GM23338 (cell line): Measurements from ENCODE around the gene CUBN. TPM values are rescaled to one million over a fixed set of nuclear protein-coding genes. Genes with fewer than 3 reads are reported as not detected.

Experiments
- ATAC-seq: fragments of 200-7000 bp; cut with Tn5 transposase; 3 replicates; pipeline ENCODE4 v1.9.1; 2020
- DNase-seq: peaks from one replicate; pipeline ENCODE4 v3.0.0-alpha.2; 2015; ENCODE audit warnings: low spot score
- H2AFZ ChIP-seq: fragments of 200-600 bp; sonication (generic); 2 replicates; pipeline ENCODE4 v1.8.0; 2016; ENCODE audit warnings: antibody characterized with exemption, mild to moderate bottlenecking, moderate library complexity
- H3F3A ChIP-seq: fragments of 200-600 bp; sonication (generic); replicated peaks from 2 replicates; pipeline ENCODE4 v1.8.0; 2017; ENCODE audit warnings: antibody characterized with exemption, mixed run types, low read depth
- H3K27ac ChIP-seq: fragments of 200-600 bp; sonication (generic); 2 replicates; pipeline ENCODE4 v1.6.1; 2016; ENCODE audit warnings: low read depth
- H3K27me3 ChIP-seq: fragments of 200-600 bp; sonication (generic); 2 replicates; pipeline ENCODE4 v1.8.0; 2016; ENCODE audit warnings: mild to moderate bottlenecking, mixed run types, moderate library complexity; ENCODE audit not compliant: insufficient read depth
- H3K36me3 ChIP-seq: fragments of 200-600 bp; sonication (generic); 2 replicates; pipeline ENCODE4 v1.8.0; 2016; ENCODE audit warnings: mild to moderate bottlenecking; ENCODE audit not compliant: insufficient read depth
- H3K4me1 ChIP-seq: fragments of 200-600 bp; sonication (generic); 2 replicates; pipeline ENCODE4 v1.8.0; 2016; ENCODE audit warnings: mild to moderate bottlenecking, moderate library complexity; ENCODE audit not compliant: insufficient read depth
- H3K4me2 ChIP-seq: fragments of 200-600 bp; sonication (generic); 2 replicates; pipeline ENCODE4 v1.7.1; 2017; ENCODE audit warnings: mixed run types
- H3K4me3 ChIP-seq: fragments of 200-600 bp; sonication (generic); 2 replicates; pipeline ENCODE4 v1.6.1; 2016; ENCODE audit warnings: mixed run types
- H3K79me2 ChIP-seq: fragments of 200-600 bp; sonication (generic); replicated peaks from 2 replicates; pipeline ENCODE4 v1.8.0; 2017; ENCODE audit warnings: mild to moderate bottlenecking; ENCODE audit not compliant: insufficient read depth
- H3K9me2 ChIP-seq: fragments of 200-600 bp; sonication (generic); 2 replicates; pipeline ENCODE4 v1.8.0; 2017; ENCODE audit not compliant: insufficient read depth
- H4K20me1 ChIP-seq: fragments of 200-600 bp; sonication (generic); replicated peaks from 2 replicates; pipeline ENCODE4 v1.8.0; 2017; ENCODE audit warnings: mild to moderate bottlenecking; ENCODE audit not compliant: insufficient read depth
- H3K27ac Mint-ChIP-seq: 2 replicates; pipeline ENCODE4 v1.8.0; 2020; ENCODE audit warnings: inconsistent platforms, mild to moderate bottlenecking, moderate library complexity, mixed read lengths
- H3K27me3 Mint-ChIP-seq: 3 replicates; pipeline ENCODE4 v1.8.0; 2022; ENCODE audit warnings: low read depth, mild to moderate bottlenecking, moderate library complexity, mixed read lengths, inconsistent platforms; ENCODE audit not compliant: insufficient read depth, poor library complexity
- H3K36me3 Mint-ChIP-seq: 3 replicates; pipeline ENCODE4 v1.8.0; 2021; ENCODE audit warnings: low read depth, mild to moderate bottlenecking, inconsistent platforms, moderate library complexity, mixed read lengths
- H3K4me1 Mint-ChIP-seq: 3 replicates; pipeline ENCODE4 v1.8.0; 2020; ENCODE audit warnings: mild to moderate bottlenecking, inconsistent platforms, mixed read lengths
- H3K4me3 Mint-ChIP-seq: 3 replicates; pipeline ENCODE4 v1.8.0; 2021; ENCODE audit warnings: moderate library complexity, mild to moderate bottlenecking, inconsistent platforms, mixed read lengths
- H3K9me3 Mint-ChIP-seq: 3 replicates; pipeline ENCODE4 v1.8.0; 2020; ENCODE audit warnings: moderate library complexity, mild to moderate bottlenecking, inconsistent platforms, mixed read lengths
- CREB1 ChIP-seq: fragments of 250-450 bp; sonication (Bioruptor Pico); IDR thresholded peaks from 2 replicates; pipeline ENCODE4 v1.5.0; 2020; ENCODE audit warnings: low read depth, mild to moderate bottlenecking, moderate library complexity
- CTCF ChIP-seq, 2 experiments: fragments of 200-600 bp in 1 of 2; sonication (generic) in 1 of 2; conservative IDR thresholded peaks; 2 replicates each; pipeline versions ENCODE4 v1.5.1 to v1.6.1; 2016 to 2017; ENCODE audit warnings: antibody characterized with exemption in 2 of 2, low read depth in 2 of 2, mild to moderate bottlenecking in 2 of 2, moderate library complexity in 1 of 2
- JUNB ChIP-seq: IDR thresholded peaks from one replicate; pipeline ENCODE4 v1.6.1; 2016; ENCODE audit warnings: antibody characterized with exemption; ENCODE audit not compliant: unreplicated experiment
- POLR2AphosphoS5 ChIP-seq: IDR thresholded peaks from 2 replicates; pipeline ENCODE4 v1.6.1; 2016; ENCODE audit warnings: antibody characterized with exemption, low read depth
- REST ChIP-seq: IDR thresholded peaks from one replicate; pipeline ENCODE4 v1.6.1; 2018; ENCODE audit warnings: antibody characterized with exemption; ENCODE audit not compliant: unreplicated experiment
- ZNF462 ChIP-seq: fragments of 250-450 bp; sonication (Bioruptor Pico); IDR thresholded peaks from 2 replicates; pipeline ENCODE4 v1.5.0; 2020; ENCODE audit warnings: mild to moderate bottlenecking, moderate library complexity
- polyA plus RNA-seq: library from polyadenylated mRNA; unstranded; fragments of >200 nt; fragmentation: Nextera tagmentation; extraction: Ambion mirVana; gene quantifications from 2 replicates; pipeline ENCODE4 v1.2.1, GENCODE V29; 2016
- total RNA-seq: library from RNA; depleted of rRNA; stranded (reverse); fragments of >200 nt; shearing (Covaris generic); gene quantifications from 2 replicates; pipeline ENCODE4 v1.2.3, GENCODE V29; 2014

Gene CUBN
- total and polyA plus RNA-seq, 2 experiments from 2014 or later: 0.06 to 1.8 TPM

DNA sequence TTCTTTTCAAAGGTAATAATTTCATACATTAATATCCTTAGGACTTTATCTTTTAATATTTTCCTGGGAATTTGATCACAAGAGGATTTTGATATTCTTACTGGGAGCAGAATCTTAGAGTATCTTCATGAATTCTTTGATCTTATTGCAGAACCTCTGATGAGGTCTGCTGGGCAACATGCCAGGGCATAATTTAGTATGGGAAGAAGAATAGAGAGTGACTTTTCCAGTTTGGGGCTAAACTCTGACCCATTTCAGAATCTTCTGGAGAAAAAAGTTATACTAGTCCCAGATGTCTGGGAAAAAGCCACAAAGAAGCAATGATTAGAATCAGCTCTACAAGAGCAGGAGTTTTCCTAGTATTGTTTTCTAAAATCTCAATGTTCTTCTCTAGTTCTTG is 284.4 kb downstream of the CUBN start:
- TF ChIP-seq CREB1 (no peak), REST (no peak), ZNF462 (CRISPR knock-in tag) (no peak), POLR2AphosphoS5 (no peak), JUNB (no peak), CTCF (conservative IDR thresholded peaks at IDR 0.05; ENCODE audit: low read depth in 2 of 2) (no peak)
- H2AFZ ChIP-seq: no peak overlapping the region
- no peaks in the 10 kb centered on the region for H3K27me3 ChIP-seq
- H3K4me3 Mint-ChIP-seq: no peak overlapping the region
- no peaks in the 10 kb centered on the region for H3F3A ChIP-seq
- H3K27ac Mint-ChIP-seq: no peak overlapping the region
- H3K4me3 ChIP-seq: no peak overlapping the region
- peaks cover 4% of the 10 kb centered on the region; the same call in 2 of the 3 replicates for H3K4me1 Mint-ChIP-seq
- peaks cover 4% of the 10 kb centered on the region for H3K27me3 Mint-ChIP-seq
- no peak for ATAC-seq
- no peak overlapping the region for H3K27ac ChIP-seq
- H3K4me1 ChIP-seq: no peaks in the 10 kb centered on the region
- no peaks in the 10 kb centered on the region for H3K36me3 ChIP-seq
- H3K9me2 ChIP-seq: no peaks in the 10 kb centered on the region
- no peak overlapping the region for H3K4me2 ChIP-seq
- no peak for DNase-seq
- no peaks in the 10 kb centered on the region for H3K79me2 ChIP-seq
- no peaks in the 10 kb centered on the region for H3K36me3 Mint-ChIP-seq
- no peaks in the 10 kb centered on the region for H3K9me3 Mint-ChIP-seq
- no peaks in the 10 kb centered on the region for H4K20me1 ChIP-seq
